Measurements from ENCODE around the gene MRGPRF. TPM values are rescaled to one million over a fixed set of nuclear protein-coding genes. Genes with fewer than 3 reads are reported as not detected.

MRGPRF gene
- polyA plus RNA-seq, 1 experiment = 24.4 TPM

DNA sequence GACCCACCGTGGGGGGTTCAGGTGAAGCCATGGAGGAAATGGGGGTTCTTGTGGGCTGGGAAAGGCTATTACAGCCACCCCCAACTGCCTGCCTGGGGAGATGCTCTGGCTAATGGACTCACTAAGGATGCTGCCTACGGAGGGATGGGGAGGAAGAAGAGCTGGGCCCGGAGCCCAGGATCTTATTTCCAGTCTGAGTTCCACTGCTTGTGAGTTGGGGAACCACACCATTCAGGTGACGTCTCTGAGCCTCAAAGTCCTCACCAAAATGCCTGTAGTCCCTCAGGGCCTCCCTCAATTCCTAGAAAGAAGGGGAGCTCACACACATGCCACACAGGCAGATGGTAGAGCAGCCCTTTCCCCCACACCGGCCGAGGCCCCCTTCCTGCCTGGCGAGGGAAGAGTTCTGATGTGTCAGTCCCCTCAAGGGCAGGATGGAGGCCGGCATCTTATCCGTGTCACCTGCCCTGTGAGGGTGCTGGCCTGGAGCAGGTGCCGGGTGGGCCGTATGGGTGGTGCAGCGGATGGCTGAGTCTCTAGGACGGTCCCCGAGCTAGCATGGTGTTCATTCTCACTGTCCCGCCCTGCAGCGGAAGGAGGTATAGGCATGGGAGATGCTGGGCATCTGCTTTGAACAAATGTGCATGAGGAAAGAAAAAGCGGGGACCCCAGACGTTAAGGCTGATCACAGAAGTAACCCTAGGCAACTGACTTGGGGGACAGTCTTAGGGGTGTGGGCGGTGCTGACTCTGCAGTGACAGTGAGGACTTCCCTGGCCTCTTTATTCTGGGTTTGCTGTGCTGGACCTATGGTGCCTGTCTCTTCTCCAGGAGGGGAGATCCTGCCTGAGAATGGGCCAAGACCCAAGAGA lies 15.7 kb downstream of the MRGPRF start:
- ChIA-PET CTCF (interaction anchor here (0.7 kb wide), 1 partner anchor 9 kb away, joined by 3 read pairs; no protein-coding TSS in a partner anchor), POLR2A (no interaction called here)
- Histone ChIP-seq H3K27me3 (ENCODE audit: control insufficient read depth, insufficient read depth, low read length) (peaks cover 4% of the 10 kb centered on the region), H3K36me3 (ENCODE audit: control insufficient read depth, insufficient read depth, low read length) (no peaks in the 10 kb centered on the region), H3K4me3 (ENCODE audit: low read depth, low read length) (no peak overlapping the region)
- TF ChIP-seq CTCF (IDR thresholded peaks at IDR 0.05; ENCODE audit: insufficient read depth, low read depth, low read length) = no peak
- DNase-seq (ENCODE audit: low read depth) = no peak

GRCh38 chr11:68996376-68997123 lies 16.5 kb downstream of the MRGPRF start:
- ChIA-PET CTCF (no interaction called here), POLR2A (no interaction called here)
- TF ChIP-seq CTCF (IDR thresholded peaks at IDR 0.05; ENCODE audit: insufficient read depth, low read depth, low read length) = no peak
- Histone ChIP-seq H3K27me3 (ENCODE audit: control insufficient read depth, insufficient read depth, low read length) (peaks cover 8% of the 10 kb centered on the region), H3K36me3 (ENCODE audit: control insufficient read depth, insufficient read depth, low read length) (no peaks in the 10 kb centered on the region), H3K4me3 (ENCODE audit: low read depth, low read length) (no peak overlapping the region)
- no peak for DNase-seq (ENCODE audit: low read depth)

- ChIA-PET POLR2A (no interaction called here), CTCF (no interaction called here)
- peaks cover 11% of the 10 kb centered on the region for H3K27me3 ChIP-seq (ENCODE audit: control insufficient read depth, insufficient read depth, low read length)
- no peak for TF ChIP-seq CTCF (IDR thresholded peaks at IDR 0.05; ENCODE audit: insufficient read depth, low read depth, low read length)
- no peaks in the 10 kb centered on the region for H3K36me3 ChIP-seq (ENCODE audit: control insufficient read depth, insufficient read depth, low read length)
- H3K4me3 ChIP-seq (ENCODE audit: low read depth, low read length) = no peak overlapping the region
- no peak for DNase-seq (ENCODE audit: low read depth)
Observed at GRCh38 chr11:68994894-68995285, 18.2 kb downstream of the MRGPRF start.

GRCh38 chr11:68994161-68994893 lies 18.7 kb downstream of the MRGPRF start:
- Histone ChIP-seq H3K36me3 (ENCODE audit: control insufficient read depth, insufficient read depth, low read length) (no peaks in the 10 kb centered on the region), H3K4me3 (ENCODE audit: low read depth, low read length) (no peak overlapping the region), H3K27me3 (ENCODE audit: control insufficient read depth, insufficient read depth, low read length) (peaks cover 11% of the 10 kb centered on the region)
- ChIA-PET CTCF (no interaction called here), POLR2A (no interaction called here)
- TF ChIP-seq CTCF (IDR thresholded peaks at IDR 0.05; ENCODE audit: insufficient read depth, low read depth, low read length) = no peak
- no peak for DNase-seq (ENCODE audit: low read depth)

DNA sequence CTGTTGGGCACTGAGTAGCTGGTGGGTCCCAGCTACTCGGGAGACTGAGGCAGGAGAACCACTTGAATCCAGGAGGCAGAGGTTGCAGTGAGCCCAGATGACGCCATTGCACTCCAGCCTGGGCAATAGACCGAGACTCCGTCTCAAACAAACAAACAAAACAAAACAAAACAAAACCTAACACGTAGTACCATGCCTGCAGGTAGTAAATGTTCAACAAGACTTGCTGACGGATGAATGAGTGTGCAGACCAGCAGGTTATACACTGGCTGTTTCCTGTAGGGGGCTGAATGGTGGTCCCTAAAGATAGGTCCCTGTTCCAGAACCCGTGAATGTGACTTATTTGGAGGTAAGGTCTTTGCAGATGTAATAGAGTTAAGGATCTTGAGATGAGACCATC lies 19.5 kb downstream of the MRGPRF start:
- POLR2A ChIA-PET = no interaction called here
- H3K36me3 ChIP-seq (ENCODE audit: control insufficient read depth, insufficient read depth, low read length) = no peaks in the 10 kb centered on the region
- CTCF ChIA-PET = no interaction called here
- no peak for DNase-seq (ENCODE audit: low read depth)
- TF ChIP-seq CTCF (IDR thresholded peaks at IDR 0.05; ENCODE audit: insufficient read depth, low read depth, low read length) = no peak
- H3K4me3 ChIP-seq (ENCODE audit: low read depth, low read length) = no peak overlapping the region
- H3K27me3 ChIP-seq (ENCODE audit: control insufficient read depth, insufficient read depth, low read length) = peaks cover 11% of the 10 kb centered on the region

Data from BJ (cell line).